GM19099 (cell line): ENCODE results near the gene COL19A1.

Experiments used
- POLR2A ChIP-seq: IDR thresholded peaks from 3 replicates; pipeline ENCODE4 v1.6.1; 2011; ENCODE audit warnings: low read depth; ENCODE audit not compliant: insufficient read length; ENCODE audit errors: extremely low read depth

The COL19A1 gene

GRCh38 chr6:69847492-69847788 lies 18.9 kb upstream of the COL19A1 start:
- TF ChIP-seq POLR2A = no peak

- no peak for TF ChIP-seq POLR2A
These were observed 17.8 kb upstream of the COL19A1 start for GRCh38 chr6:69848552-69848951.

GRCh38 chr6:69852706-69853105 lies 13.7 kb upstream of the COL19A1 start:
- no peak for TF ChIP-seq POLR2A

GRCh38 chr6:69861986-69862385 lies 4.4 kb upstream of the COL19A1 start:
- no peak for TF ChIP-seq POLR2A

- TF ChIP-seq POLR2A = no peak
These were observed 2.6 kb upstream of the COL19A1 start for GRCh38 chr6:69863766-69864165.

- no peak for TF ChIP-seq POLR2A
These were observed 1.2 kb upstream of the COL19A1 start for GRCh38 chr6:69865126-69865525.

- peak; percentile 50 for TF ChIP-seq POLR2A
These were observed 648 bp downstream of the COL19A1 start for GRCh38 chr6:69866770-69867638.

- no peak for TF ChIP-seq POLR2A
These were observed 1.3 kb downstream of the COL19A1 start for GRCh38 chr6:69867639-69867976.

- TF ChIP-seq POLR2A = no peak
These were observed 2.0 kb downstream of the COL19A1 start for GRCh38 chr6:69868252-69868804.

GRCh38 chr6:69868961-69869360 lies 2.6 kb downstream of the COL19A1 start:
- TF ChIP-seq POLR2A = no peak

- TF ChIP-seq POLR2A = no peak
These were observed 4.8 kb downstream of the COL19A1 start for GRCh38 chr6:69871107-69871506.

GRCh38 chr6:69873291-69873690 lies 6.9 kb downstream of the COL19A1 start:
- no peak for TF ChIP-seq POLR2A

GRCh38 chr6:69875715-69876114 lies 9.4 kb downstream of the COL19A1 start:
- no peak for TF ChIP-seq POLR2A

- TF ChIP-seq POLR2A = no peak
These were observed 12.4 kb downstream of the COL19A1 start for GRCh38 chr6:69878795-69879194.

- TF ChIP-seq POLR2A = no peak
These were observed 14.2 kb downstream of the COL19A1 start for GRCh38 chr6:69880601-69881000.

- TF ChIP-seq POLR2A = peak; percentile 41
These were observed 15.2 kb downstream of the COL19A1 start for GRCh38 chr6:69881322-69882151.
